ENCODE measurements around the gene UBE3D.
"Not testable (repeated sequence)": the region's sequence is repeated elsewhere in the genome, so short reads cannot be mapped to it uniquely, and the experiment has no call there.

UBE3D gene

GRCh38 chr6:83053678-83054077 lies 12.0 kb downstream of the UBE3D start:
- no peak for DNase-seq

GRCh38 chr6:83051377-83052172 lies 14.1 kb downstream of the UBE3D start:
- no peak for DNase-seq

GRCh38 chr6:83047065-83047754 lies 18.4 kb downstream of the UBE3D start:
- DNase-seq = no peak

DNA sequence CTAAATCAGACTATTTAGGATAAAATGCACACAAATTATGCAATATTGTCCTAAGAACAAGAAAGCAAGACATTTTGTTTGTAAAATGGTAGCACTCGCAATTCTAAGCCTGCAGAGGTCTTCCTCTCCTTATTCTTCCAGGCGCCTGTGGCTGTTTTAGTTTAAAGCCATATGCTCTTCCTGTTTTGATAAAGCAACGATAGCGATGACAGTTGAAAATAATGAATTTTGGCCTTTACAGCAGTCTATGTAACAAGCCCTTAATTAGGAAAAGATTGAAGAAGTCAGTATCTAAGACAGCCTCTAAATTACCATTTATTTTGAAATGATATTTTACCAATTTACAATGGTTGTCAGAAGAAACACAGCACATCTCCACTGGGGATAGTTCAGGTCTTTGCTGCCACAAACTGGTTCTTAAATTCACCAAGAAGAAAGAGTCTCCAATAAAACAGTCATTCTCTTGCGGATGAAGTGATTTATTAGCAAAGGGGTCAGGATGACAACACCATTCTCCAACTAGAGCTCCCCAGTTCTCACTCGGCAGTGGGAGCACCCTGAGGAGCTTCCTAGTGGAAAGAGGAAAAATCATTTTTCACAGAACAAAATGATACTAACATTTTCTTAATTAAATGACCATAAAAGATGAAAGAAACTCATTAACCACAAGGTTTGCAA lies 21.4 kb downstream of the UBE3D start:
- no peak for DNase-seq

DNA sequence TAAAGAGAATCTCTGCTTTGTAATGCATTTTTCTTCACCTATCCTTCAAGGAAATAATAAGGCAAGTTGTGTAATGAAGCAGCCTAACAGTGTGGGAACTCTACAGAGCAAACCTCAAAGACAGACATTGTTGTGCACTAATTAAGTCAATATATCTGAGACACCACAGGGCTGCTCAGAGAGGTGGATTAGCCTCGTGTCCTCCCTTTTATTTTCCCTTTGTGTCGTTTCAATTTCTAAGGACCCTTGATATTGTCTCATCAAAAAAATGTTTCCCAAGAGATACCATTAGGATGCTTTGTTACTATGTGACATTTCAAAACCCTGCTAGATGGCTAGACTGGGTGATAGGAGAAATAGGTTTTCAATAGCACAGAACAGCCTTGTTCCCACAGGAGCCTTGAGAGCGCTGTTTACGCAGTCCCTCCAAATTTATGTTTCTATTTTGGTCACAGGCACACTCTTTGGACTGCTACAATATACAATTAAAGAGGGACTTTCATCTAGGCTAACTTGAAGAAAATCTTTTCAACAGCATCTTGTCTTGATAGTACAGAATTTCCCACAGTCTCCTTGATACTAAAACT lies 23.1 kb downstream of the UBE3D start:
- DNase-seq = no peak

DNA sequence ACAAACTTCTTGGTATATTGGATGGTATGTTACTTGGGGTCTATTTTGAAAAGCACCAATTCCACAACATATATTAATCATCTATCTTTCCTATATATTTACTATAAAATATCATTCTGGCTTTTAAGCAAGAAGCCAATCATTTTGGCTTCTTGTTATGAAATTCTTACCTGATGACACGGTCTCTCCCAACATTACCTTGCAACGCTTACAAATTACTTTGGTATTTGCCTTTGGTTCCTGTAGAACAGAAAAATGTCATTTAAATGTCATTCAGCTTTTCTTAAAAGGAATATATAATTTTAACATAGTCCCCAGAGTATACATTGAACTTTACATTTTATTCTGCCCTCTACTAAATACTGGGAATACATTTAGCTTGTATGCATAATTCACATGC lies 27.4 kb downstream of the UBE3D start:
- DNase-seq = no peak

GRCh38 chr6:83031689-83032088 lies 34.0 kb downstream of the UBE3D start:
- no peak for DNase-seq

DNA sequence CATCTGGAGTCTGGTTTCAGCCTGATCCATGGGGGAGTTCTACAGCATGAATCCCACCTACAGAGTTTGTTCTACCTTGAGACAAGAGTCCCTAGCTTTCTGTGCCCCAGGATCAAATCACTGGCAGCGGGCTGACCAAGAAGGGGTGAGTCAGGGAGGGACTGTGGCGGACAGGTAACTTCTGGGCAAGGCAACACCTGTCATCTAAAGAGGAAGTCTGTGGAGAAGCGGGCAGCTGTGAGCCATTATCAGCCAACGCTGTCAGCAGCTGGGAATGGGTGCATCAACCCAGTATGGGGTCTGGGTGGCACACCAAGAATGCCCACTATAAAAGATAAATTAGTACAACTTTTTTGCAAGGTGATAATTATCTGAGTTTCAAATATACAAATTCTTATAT lies 45.9 kb downstream of the UBE3D start:
- DNase-seq = no peak

DNA sequence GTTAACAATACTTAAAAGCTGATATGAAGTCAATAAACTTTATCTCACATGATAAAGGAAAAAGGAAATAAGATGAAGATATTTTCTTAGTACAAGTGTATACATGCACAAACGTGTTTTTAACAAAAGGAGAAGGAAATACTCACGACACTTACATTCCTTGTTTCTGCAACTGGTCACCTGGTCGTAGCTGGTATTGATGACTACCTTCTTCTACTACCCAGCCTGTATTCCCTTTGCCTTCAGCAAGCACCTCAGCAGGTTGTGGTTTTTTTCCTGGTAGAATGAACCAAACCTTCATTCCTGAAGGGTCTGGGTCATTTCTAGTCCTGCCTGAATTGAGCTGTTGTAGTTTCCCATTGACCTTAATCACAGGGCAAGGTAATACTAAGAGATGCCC lies 54.5 kb downstream of the UBE3D start:
- not testable (repeated sequence) for DNase-seq

- DNase-seq = no peak
Observed at GRCh38 chr6:83008626-83009025, 57.0 kb downstream of the UBE3D start.

DNA sequence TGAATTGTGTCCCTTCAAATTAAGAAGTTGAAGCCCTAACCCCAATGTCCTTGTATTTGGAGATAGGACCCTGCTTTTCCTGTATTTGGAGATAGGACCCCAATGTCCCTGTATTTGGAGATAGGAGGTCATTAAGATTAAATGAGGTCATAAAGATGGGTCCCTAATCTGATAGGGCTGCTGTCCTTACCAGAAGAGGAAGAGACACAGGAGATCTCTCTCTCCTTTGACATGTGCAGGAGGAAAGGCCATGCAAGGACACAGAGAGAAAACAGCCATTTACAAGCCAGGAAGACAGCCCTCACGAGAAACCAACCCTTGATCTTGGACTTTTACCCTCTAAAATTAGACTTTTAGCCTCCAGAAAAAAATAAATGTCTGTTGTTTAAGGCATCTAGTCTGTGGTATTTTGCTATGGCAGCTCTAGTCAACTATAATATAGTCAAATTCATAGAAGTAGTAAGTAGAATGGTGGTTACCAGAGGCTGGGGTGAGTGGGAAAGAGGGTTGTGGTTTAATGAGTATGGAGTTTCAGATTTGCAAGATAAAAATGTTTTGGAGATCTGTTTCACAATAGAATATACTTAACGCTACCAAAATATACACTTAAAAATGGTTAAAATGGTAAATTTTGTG lies 59.3 kb downstream of the UBE3D start:
- DNase-seq = no peak

- no peak for DNase-seq
Observed at GRCh38 chr6:82996156-82996555, 69.5 kb downstream of the UBE3D start.

DNA sequence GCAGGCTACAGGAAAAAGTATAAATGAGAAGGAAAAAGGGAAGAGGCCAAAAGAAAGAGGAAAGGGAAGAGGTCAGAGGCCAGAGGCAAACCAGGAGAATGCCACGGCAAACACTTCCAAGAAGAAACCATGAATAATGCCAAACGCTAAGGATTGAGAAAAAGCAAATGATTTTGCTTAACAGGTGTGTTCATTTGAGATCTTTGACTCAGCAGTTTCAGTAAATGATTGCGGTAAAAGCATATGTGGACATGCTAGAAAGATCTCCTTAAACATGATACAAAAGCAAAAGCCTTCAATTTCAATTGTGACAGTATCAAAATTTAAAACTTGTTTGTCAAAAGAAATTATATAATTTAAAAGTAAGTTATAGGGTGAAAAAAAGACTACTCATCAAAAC lies 70.6 kb downstream of the UBE3D start:
- DNase-seq = peak; percentile 3

GRCh38 chr6:82989736-82990290 lies 75.8 kb downstream of the UBE3D start:
- no peak for DNase-seq

DNA sequence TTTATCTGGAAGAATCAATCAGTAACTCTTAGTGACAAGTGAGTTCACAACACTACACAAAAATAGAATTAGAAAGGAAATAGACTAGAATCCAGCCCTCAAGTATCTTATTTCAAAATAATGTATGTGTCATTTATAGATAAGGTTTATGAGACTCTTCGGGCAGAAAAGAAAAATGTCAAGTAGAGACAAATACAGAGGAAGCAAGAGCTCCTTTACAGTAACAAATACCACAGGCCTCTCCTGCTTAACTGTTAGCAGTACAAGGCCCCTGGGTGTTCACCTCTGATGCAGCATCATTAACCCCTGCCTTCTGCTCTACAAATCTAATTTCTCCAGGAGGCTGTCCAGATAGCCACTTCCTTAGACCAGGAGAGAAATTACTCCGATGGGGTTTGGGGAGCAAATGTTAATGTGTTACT lies 76.7 kb downstream of the UBE3D start:
- no peak for DNase-seq

- no peak for DNase-seq
Observed at GRCh38 chr6:82987951-82988350, 77.7 kb downstream of the UBE3D start.

- no peak for DNase-seq
Observed at GRCh38 chr6:82987416-82987815, 78.2 kb downstream of the UBE3D start.

DNA sequence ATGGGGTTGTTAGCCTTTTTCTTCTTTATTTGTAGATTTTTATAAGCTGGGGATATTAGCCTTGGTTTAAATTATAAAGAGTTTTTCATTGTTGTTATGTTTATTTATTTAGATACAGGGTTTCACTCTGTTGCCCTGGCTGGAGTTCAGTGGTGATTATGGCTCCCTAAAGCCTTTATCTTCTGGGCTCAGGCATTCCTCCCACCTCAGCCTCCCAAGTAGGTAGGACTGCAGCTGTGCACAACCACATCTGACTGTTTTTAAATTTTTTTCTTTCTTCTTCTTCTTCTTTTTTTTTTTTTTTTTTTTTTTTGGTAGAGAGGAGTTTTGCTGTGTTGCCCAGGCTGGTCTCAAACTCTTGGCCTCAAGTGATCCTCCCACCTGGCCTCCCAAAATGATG lies 80.9 kb downstream of the UBE3D start:
- DNase-seq = no peak

DNA sequence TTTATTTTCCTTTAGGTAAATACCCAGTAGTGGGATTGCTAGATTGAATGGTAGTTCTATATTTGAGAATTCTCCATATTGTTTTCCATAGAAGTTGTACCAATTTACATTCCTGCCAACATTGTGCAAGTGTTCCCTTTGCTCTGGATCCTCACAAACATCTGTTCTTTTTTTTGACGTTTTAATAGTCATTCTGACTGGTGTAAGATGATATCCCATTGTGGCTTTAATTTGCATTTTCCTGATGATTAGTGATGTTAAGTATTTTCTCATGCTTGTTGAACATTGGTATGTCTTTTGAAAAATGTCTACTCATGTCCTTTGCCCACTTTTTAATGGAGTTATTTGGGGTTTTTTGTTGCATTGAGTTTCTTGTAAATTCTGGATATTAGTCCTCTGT lies 85.6 kb downstream of the UBE3D start:
- DNase-seq = no peak

- DNase-seq = no peak
Observed at GRCh38 chr6:82979657-82980056, 86.0 kb downstream of the UBE3D start.

GRCh38 chr6:82978362-82978945 lies 87.2 kb downstream of the UBE3D start:
- DNase-seq = no peak

GRCh38 chr6:82976179-82976578 lies 89.5 kb downstream of the UBE3D start:
- DNase-seq = no peak

All from suppressor macrophage treated with lipopolysaccharide for 4 hours (primary cell).